ENCODE measurements around the gene EXOSC7. TPM values are rescaled to one million over a fixed set of nuclear protein-coding genes. Genes with fewer than 3 reads are reported as not detected.

EXOSC7 gene
- polyA plus RNA-seq, 3 donors = 16.8 to 23.9 (median 18.8) TPM

DNA sequence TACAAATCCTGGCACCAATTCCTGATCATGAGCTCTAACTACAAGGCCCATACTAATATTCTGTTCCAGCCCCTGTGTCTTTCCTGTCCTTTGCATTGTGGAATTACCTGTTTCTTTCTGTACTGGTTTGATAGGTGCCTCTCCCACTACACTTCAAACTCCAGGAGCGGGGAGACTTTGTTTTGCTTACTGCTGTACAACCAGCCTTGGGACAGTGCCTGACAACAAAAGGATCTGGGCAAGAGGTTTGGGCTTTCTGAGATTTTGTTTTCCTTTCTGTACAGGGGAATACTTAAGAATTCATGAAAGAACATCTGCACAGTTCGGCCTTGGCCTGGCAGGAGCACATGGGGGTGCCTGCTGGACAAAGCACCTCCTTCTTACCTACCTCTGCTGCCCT, 45.1 kb upstream of the EXOSC7 start:
- Histone ChIP-seq H3K27ac (ENCODE audit: low read depth in 1 of 2, low read length in 2 of 2) (no peak overlapping the region), H2AFZ (ENCODE audit: insufficient read depth, low read depth, low read length, poor library complexity, severe bottlenecking) (no peak overlapping the region), H3K9me3 (replicated peaks in 1 of 2; ENCODE audit: control insufficient read depth in 1 of 2, insufficient read depth in 1 of 2, low read length in 2 of 2) (no peaks in the 10 kb centered on the region), H3K27me3 (ENCODE audit: control insufficient read depth in 2 of 2, insufficient read depth in 2 of 2, low read length in 2 of 2) (no peaks in the 10 kb centered on the region), H3K79me2 (ENCODE audit: insufficient read depth, low read length) (peaks cover 2% of the 10 kb centered on the region), H4K20me1 (ENCODE audit: insufficient read depth, low read length) (peaks cover 7% of the 10 kb centered on the region), H3K4me3 (replicated peaks in 1 of 3; ENCODE audit: low read depth in 2 of 3, low read length in 3 of 3) (no peak overlapping the region), H3K36me3 (replicated peaks in 1 of 2; ENCODE audit: control insufficient read depth in 1 of 2, insufficient read depth in 2 of 2, low read length in 2 of 2) (peaks cover 82 to 100% of the 10 kb centered on the region in 2 donors), H3K9ac (ENCODE audit: insufficient read depth, low read length, poor library complexity, severe bottlenecking) (no peak overlapping the region), H3K4me2 (replicated peaks; ENCODE audit: extremely low read depth, low read length, poor library complexity, severe bottlenecking) (no peak overlapping the region), H3K4me1 (ENCODE audit: control insufficient read depth in 1 of 2, insufficient read depth in 2 of 2, low read length in 2 of 2) (no peaks in the 10 kb centered on the region)
- DNase-seq = no peak
- intact Hi-C loops (cut with micrococcal nuclease) = no loop called here
- Mint-ChIP-seq H3K4me1 (no peaks in the 10 kb centered on the region), H3K27ac (peak overlapping the region in 2 of 7 donors; percentile 42), H3K9me3 (no peaks in the 10 kb centered on the region), H3K4me3 (no peak overlapping the region), H3K36me3 (peaks cover 91 to 97% of the 10 kb centered on the region in 2 donors), H3K27me3 (ENCODE audit: low read depth in 3 of 3) (peaks cover 0 to 2% (median 0%) of the 10 kb centered on the region in 3 donors)
- no CpG with 5 or more reads among the region's 2 CpGs for WGBS (ENCODE audit: insufficient coverage)
- TF ChIP-seq, protein P1, sequence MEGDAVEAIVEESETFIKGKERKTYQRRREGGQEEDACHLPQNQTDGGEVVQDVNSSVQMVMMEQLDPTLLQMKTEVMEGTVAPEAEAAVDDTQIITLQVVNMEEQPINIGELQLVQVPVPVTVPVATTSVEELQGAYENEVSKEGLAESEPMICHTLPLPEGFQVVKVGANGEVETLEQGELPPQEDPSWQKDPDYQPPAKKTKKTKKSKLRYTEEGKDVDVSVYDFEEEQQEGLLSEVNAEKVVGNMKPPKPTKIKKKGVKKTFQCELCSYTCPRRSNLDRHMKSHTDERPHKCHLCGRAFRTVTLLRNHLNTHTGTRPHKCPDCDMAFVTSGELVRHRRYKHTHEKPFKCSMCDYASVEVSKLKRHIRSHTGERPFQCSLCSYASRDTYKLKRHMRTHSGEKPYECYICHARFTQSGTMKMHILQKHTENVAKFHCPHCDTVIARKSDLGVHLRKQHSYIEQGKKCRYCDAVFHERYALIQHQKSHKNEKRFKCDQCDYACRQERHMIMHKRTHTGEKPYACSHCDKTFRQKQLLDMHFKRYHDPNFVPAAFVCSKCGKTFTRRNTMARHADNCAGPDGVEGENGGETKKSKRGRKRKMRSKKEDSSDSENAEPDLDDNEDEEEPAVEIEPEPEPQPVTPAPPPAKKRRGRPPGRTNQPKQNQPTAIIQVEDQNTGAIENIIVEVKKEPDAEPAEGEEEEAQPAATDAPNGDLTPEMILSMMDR (IDR thresholded peaks at IDR 0.05) = no peak

DNA sequence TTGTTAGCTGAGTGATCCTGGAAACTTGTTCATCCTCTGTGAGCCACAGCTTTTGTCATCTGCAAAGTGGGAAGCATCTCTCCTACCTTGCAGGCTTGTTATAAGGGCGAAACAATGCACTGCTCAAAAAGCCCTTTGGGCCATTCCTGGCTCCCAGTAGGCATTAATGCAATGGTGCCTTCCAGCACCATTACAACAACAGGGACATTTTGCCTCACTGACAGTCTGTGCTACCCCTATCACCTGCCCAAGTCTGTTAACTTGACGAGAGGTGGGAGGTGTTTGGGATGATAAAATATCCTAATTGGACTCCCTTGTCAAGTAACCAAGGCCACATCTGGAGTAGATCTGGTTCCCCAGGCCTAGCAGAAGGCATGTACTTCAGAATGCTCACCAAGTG, 44.3 kb upstream of the EXOSC7 start:
- Mint-ChIP-seq H3K27ac (peak overlapping the region in 1 of 7 donors; percentile 18), H3K9me3 (no peaks in the 10 kb centered on the region)
- H3K36me3 ChIP-seq (replicated peaks in 1 of 2; ENCODE audit: control insufficient read depth in 1 of 2, insufficient read depth in 2 of 2, low read length in 2 of 2) = peaks cover 74 to 99% of the 10 kb centered on the region in 2 donors

More for the DNA sequence above, 44.3 kb upstream of the EXOSC7 start:
- intact Hi-C loops (cut with micrococcal nuclease) = no loop called here
- no peak for DNase-seq
- Mint-ChIP-seq H3K27me3 (ENCODE audit: low read depth in 3 of 3) (no peaks in the 10 kb centered on the region), H3K4me3 (no peak overlapping the region), H3K4me1 (no peaks in the 10 kb centered on the region), H3K36me3 (peaks cover 89 to 97% of the 10 kb centered on the region in 2 donors)
- no peak overlapping the region for H2AFZ ChIP-seq (ENCODE audit: insufficient read depth, low read depth, low read length, poor library complexity, severe bottlenecking)
- peaks cover 7% of the 10 kb centered on the region for H4K20me1 ChIP-seq (ENCODE audit: insufficient read depth, low read length)
- no peak overlapping the region for H3K9ac ChIP-seq (ENCODE audit: insufficient read depth, low read length, poor library complexity, severe bottlenecking)
- H3K79me2 ChIP-seq (ENCODE audit: insufficient read depth, low read length) = peaks cover 7% of the 10 kb centered on the region
- H3K27me3 ChIP-seq (ENCODE audit: control insufficient read depth in 2 of 2, insufficient read depth in 2 of 2, low read length in 2 of 2) = no peaks in the 10 kb centered on the region
- no peak overlapping the region for H3K27ac ChIP-seq (ENCODE audit: low read depth in 1 of 2, low read length in 2 of 2)
- H3K9me3 ChIP-seq (replicated peaks in 1 of 2; ENCODE audit: control insufficient read depth in 1 of 2, insufficient read depth in 1 of 2, low read length in 2 of 2) = no peaks in the 10 kb centered on the region
- no peak overlapping the region for H3K4me3 ChIP-seq (replicated peaks in 1 of 3; ENCODE audit: low read depth in 2 of 3, low read length in 3 of 3)
- no peak overlapping the region for H3K4me2 ChIP-seq (replicated peaks; ENCODE audit: extremely low read depth, low read length, poor library complexity, severe bottlenecking)
- 90% methylated on average over 1 of the region's 2 CpGs for WGBS (ENCODE audit: insufficient coverage)
- H3K4me1 ChIP-seq (ENCODE audit: control insufficient read depth in 1 of 2, insufficient read depth in 2 of 2, low read length in 2 of 2) = no peaks in the 10 kb centered on the region
- TF ChIP-seq, protein P1 (IDR thresholded peaks at IDR 0.05) = no peak

Data from CD14-positive monocyte (primary cell).